ENCODE measurements around the gene BRCA1. TPM values are rescaled to one million over a fixed set of nuclear protein-coding genes. Genes with fewer than 3 reads are reported as not detected.

BRCA1 gene
- total RNA-seq, 4 donors from 2014 or later, result 4.6 to 9.8 (median 6.9) TPM

- no peaks in the 10 kb centered on the region for H3K9me3 ChIP-seq
- no peak for DNase-seq (ENCODE audit: low spot score in 2 of 2)
- no peaks in the 10 kb centered on the region for H3K27me3 ChIP-seq
- peak overlapping the region; percentile 49 to 88 (median 73) for H3K27ac ChIP-seq
- H3K4me3 ChIP-seq, result no peak overlapping the region
- peaks cover 0 to 59% (median 0%) of the 10 kb centered on the region in 3 donors for H3K36me3 ChIP-seq
- 68 to 74% methylated on average over 11 to 12 of the region's 12 CpGs for WGBS, 2 donors
- peaks cover 0 to 94% (median 44%) of the 10 kb centered on the region in 4 donors for H3K4me1 ChIP-seq
- TF ChIP-seq CTCF (IDR thresholded peaks at IDR 0.05), result no peak
- TF ChIP-seq EP300 (IDR thresholded peaks at IDR 0.05), result no peak
- no peak for TF ChIP-seq POLR2A (IDR thresholded peaks at IDR 0.05)
Measured at GRCh38 chr17:43014020-43014648, 111.0 kb downstream of the BRCA1 start.

- no peak for DNase-seq (ENCODE audit: low spot score in 2 of 2)
- peaks cover 0 to 55% (median 0%) of the 10 kb centered on the region in 3 donors for H3K36me3 ChIP-seq
- peaks cover 0 to 91% (median 44%) of the 10 kb centered on the region in 4 donors for H3K4me1 ChIP-seq
Measured at GRCh38 chr17:43013296-43013695, 111.9 kb downstream of the BRCA1 start.

GRCh38 chr17:43011728-43012472 is 113.3 kb downstream of the BRCA1 start:
- 51 to 56% methylated on average over 15 of the region's 15 CpGs for WGBS, 2 donors

More at GRCh38 chr17:43013296-43013695, 111.9 kb downstream of the BRCA1 start:
- H3K9me3 ChIP-seq, result no peaks in the 10 kb centered on the region
- no peaks in the 10 kb centered on the region for H3K27me3 ChIP-seq
- 74 to 89% methylated on average over 7 to 8 of the region's 8 CpGs for WGBS, 2 donors
- H3K27ac ChIP-seq, result peak overlapping the region in 3 of 4 donors; percentile 70 to 88 (median 76)
- no peak overlapping the region for H3K4me3 ChIP-seq
- TF ChIP-seq EP300 (IDR thresholded peaks at IDR 0.05) (no peak), POLR2A (IDR thresholded peaks at IDR 0.05) (no peak), CTCF (IDR thresholded peaks at IDR 0.05) (no peak)

GRCh38 chr17:43010667-43011308 is 114.4 kb downstream of the BRCA1 start:
- Histone ChIP-seq H3K4me3 (no peak overlapping the region), H3K27ac (peak overlapping the region; percentile 14 to 88 (median 62))

More at GRCh38 chr17:43011728-43012472, 113.3 kb downstream of the BRCA1 start:
- H3K4me1 ChIP-seq, result peaks cover 0 to 94% (median 48%) of the 10 kb centered on the region in 4 donors
- H3K4me3 ChIP-seq, result no peak overlapping the region
- no peak for DNase-seq (ENCODE audit: low spot score in 2 of 2)
- TF ChIP-seq CTCF (IDR thresholded peaks at IDR 0.05) (no peak), EP300 (IDR thresholded peaks at IDR 0.05) (peak in 1 of 2 donors; percentile 8), POLR2A (IDR thresholded peaks at IDR 0.05) (no peak)
- peak overlapping the region; percentile 48 to 88 (median 68) for H3K27ac ChIP-seq
- no peaks in the 10 kb centered on the region for H3K9me3 ChIP-seq
- H3K27me3 ChIP-seq, result no peaks in the 10 kb centered on the region
- H3K36me3 ChIP-seq, result peaks cover 0 to 43% (median 0%) of the 10 kb centered on the region in 3 donors

More at GRCh38 chr17:43010667-43011308, 114.4 kb downstream of the BRCA1 start:
- H3K36me3 ChIP-seq, result peaks cover 0 to 32% (median 0%) of the 10 kb centered on the region in 3 donors
- 70 to 75% methylated on average over 5 of the region's 5 CpGs for WGBS, 2 donors
- DNase-seq (ENCODE audit: low spot score in 2 of 2), result no peak
- TF ChIP-seq POLR2A (IDR thresholded peaks at IDR 0.05) (no peak), EP300 (IDR thresholded peaks at IDR 0.05) (no peak), CTCF (IDR thresholded peaks at IDR 0.05) (no peak)
- H3K27me3 ChIP-seq, result no peaks in the 10 kb centered on the region
- peaks cover 0 to 87% (median 41%) of the 10 kb centered on the region in 4 donors for H3K4me1 ChIP-seq
- no peaks in the 10 kb centered on the region for H3K9me3 ChIP-seq

Data from tibial nerve (tissue), 4 donors.